RWPE2 (cell line): ENCODE measurements around the gene PLEKHG4B.
A peak's percentile ranks its signal among the peaks of the same experiment; 100 is the strongest.

Experiments
- ATAC-seq: fragments of 200-7000 bp; cut with Tn5 transposase; 3 replicates; pipeline ENCODE4 v1.9.1; 2021; ENCODE audit warnings: low read depth
- DNase-seq: peaks from one replicate; pipeline ENCODE4 v3.0.0-alpha.2; 2020; ENCODE audit warnings: low spot score
- H3K27ac ChIP-seq: fragments of 450-650 bp; 2 replicates; pipeline ENCODE4 v1.5.1; 2017; ENCODE audit warnings: mild to moderate bottlenecking; ENCODE audit not compliant: poor library complexity, severe bottlenecking
- H3K27me3 ChIP-seq: fragments of 250-450 bp; sonication (Bioruptor Pico); 2 replicates; pipeline ENCODE4 v1.5.1; 2021; ENCODE audit warnings: mild to moderate bottlenecking, moderate library complexity; ENCODE audit not compliant: insufficient read depth, poor library complexity, severe bottlenecking
- H3K36me3 ChIP-seq: fragments of 250-450 bp; sonication (Bioruptor Pico); 2 replicates; pipeline ENCODE4 v1.5.1; 2020; ENCODE audit warnings: low read depth, mild to moderate bottlenecking, moderate library complexity
- H3K4me1 ChIP-seq: fragments of 250-450 bp; sonication (Bioruptor Pico); 2 replicates; pipeline ENCODE4 v1.5.1; 2021; ENCODE audit warnings: mild to moderate bottlenecking, moderate library complexity; ENCODE audit not compliant: insufficient read depth, poor library complexity, severe bottlenecking
- H3K4me3 ChIP-seq: fragments of 250-450 bp; sonication (Bioruptor Pico); 2 replicates; pipeline ENCODE4 v1.5.1; 2021; ENCODE audit warnings: mild to moderate bottlenecking, moderate library complexity; ENCODE audit not compliant: severe bottlenecking
- H3K9me3 ChIP-seq: fragments of 250-450 bp; sonication (Bioruptor Pico); 2 replicates; pipeline ENCODE4 v1.5.1; 2021; ENCODE audit warnings: mild to moderate bottlenecking, moderate library complexity; ENCODE audit not compliant: severe bottlenecking
- TF ChIP-seq, protein P1 (sequence below): fragments of 450-650 bp; IDR thresholded peaks from one replicate; pipeline ENCODE4 v1.5.1; 2017; ENCODE audit warnings: mild to moderate bottlenecking, moderate library complexity; ENCODE audit not compliant: poor library complexity, severe bottlenecking

Gene PLEKHG4B

DNA sequence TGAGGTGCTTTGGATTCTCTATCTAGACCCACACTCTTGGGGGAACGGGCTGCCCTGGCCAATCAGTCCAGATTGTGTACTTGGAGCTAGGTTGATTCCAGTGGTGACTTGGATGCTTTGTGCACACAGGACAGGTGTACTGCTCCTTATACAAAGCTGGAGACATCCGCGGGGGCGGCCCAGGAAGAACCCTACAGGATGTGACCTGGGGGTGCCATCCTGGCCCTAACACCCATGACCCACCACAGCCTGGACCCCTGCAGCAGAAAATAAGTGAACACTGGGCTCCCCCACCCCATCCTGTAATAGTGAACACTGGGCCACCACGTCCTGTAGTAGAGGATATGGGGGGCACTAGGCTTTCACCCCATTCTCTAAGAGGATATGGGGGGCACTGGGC lies 12.1 kb upstream of the PLEKHG4B start:
- TF ChIP-seq, protein P1, sequence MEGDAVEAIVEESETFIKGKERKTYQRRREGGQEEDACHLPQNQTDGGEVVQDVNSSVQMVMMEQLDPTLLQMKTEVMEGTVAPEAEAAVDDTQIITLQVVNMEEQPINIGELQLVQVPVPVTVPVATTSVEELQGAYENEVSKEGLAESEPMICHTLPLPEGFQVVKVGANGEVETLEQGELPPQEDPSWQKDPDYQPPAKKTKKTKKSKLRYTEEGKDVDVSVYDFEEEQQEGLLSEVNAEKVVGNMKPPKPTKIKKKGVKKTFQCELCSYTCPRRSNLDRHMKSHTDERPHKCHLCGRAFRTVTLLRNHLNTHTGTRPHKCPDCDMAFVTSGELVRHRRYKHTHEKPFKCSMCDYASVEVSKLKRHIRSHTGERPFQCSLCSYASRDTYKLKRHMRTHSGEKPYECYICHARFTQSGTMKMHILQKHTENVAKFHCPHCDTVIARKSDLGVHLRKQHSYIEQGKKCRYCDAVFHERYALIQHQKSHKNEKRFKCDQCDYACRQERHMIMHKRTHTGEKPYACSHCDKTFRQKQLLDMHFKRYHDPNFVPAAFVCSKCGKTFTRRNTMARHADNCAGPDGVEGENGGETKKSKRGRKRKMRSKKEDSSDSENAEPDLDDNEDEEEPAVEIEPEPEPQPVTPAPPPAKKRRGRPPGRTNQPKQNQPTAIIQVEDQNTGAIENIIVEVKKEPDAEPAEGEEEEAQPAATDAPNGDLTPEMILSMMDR = no peak
- no peak for ATAC-seq
- peaks cover 52% of the 10 kb centered on the region for H3K27me3 ChIP-seq
- no peaks in the 10 kb centered on the region for H3K9me3 ChIP-seq
- no peak overlapping the region for H3K27ac ChIP-seq
- no peak overlapping the region for H3K4me3 ChIP-seq
- H3K4me1 ChIP-seq = no peaks in the 10 kb centered on the region
- no peak for DNase-seq
- H3K36me3 ChIP-seq = no peaks in the 10 kb centered on the region

DNA sequence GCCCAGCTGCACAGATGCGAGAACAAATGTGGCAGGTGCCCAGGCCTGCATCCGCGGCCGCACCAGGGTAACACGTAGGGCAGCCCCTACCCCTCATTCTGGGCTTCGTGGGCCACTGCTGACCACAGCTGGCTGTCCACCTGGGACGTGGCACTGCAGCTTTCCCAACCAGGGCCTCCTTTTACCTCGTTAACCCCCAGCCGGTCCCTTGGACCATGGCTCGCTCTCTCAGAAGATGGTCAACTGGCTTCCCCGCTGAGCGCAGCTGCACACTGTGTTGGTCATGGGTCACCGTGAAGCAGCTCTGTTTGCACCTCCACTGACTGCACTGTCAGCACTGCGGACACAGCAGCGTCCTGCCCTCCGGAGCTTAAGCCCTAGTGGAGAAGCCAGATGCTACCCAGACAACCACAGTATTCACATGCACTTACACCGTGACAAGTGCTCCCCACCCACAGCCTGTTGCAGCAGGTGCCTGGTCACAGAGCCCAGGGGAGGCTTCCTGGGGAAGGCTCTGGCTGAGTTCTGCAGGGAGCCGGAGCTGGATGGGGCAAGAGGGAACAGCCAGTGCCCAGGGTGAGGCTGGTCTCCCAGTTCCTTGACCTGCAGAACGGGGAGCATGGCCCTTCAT lies 10.5 kb upstream of the PLEKHG4B start:
- ATAC-seq (0 out of 3 replicates have a peak, but pooled peaks have one; percentile 6), DNase-seq (peak; percentile 51)
- Histone ChIP-seq H3K27me3 (peaks cover 36% of the 10 kb centered on the region), H3K4me3 (no peak overlapping the region), H3K36me3 (no peaks in the 10 kb centered on the region), H3K4me1 (no peaks in the 10 kb centered on the region), H3K9me3 (no peaks in the 10 kb centered on the region), H3K27ac (no peak overlapping the region)
- TF ChIP-seq, protein P1 = no peak

DNA sequence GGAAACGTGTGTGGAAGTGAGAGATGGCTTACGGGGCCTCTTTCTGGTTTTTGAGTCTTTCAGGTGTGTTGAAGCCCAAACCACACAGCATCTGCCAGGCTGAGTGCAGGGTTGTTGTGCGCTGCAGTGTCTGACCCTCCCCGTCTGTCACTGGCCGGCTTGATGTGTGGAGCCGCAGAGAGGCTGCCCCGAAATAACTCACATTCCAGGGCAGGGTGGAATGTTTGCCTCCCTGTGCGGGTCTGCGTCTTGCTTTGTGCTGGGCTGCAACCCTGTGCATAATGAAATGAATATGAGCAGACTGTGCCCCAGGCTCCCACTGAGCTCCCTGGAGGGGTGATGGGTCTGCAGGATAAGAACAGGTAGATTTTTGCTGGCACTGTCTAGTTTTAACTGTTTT lies 9.9 kb upstream of the PLEKHG4B start:
- H3K4me3 ChIP-seq = no peak overlapping the region
- DNase-seq (no peak), ATAC-seq (peak; percentile 40; the same call in 2 of the 3 replicates)
- H3K27ac ChIP-seq = no peak overlapping the region
- H3K4me1 ChIP-seq = no peaks in the 10 kb centered on the region
- H3K9me3 ChIP-seq = no peaks in the 10 kb centered on the region
- TF ChIP-seq, protein P1 = no peak
- no peaks in the 10 kb centered on the region for H3K36me3 ChIP-seq
- peaks cover 37% of the 10 kb centered on the region for H3K27me3 ChIP-seq

DNA sequence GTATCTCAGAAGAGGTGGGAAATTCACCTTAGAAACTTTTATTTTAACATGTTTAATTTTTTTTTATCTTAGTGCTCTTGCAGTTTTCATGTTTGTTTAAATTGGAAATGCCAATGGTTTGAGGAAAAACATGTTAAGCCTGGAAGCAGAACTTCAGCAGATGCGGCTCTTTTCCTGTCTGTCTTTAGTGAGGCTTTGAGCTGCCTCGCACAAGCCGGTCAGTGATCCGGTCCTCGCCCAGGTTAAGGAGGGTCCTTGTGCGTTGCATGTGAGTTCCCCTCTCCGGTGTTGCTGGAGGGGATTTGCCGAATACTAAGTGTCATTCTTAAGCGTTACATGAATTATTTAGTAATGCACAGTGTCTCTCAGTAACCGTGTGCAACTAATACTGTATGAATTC lies 9.4 kb upstream of the PLEKHG4B start:
- no peaks in the 10 kb centered on the region for H3K9me3 ChIP-seq
- no peaks in the 10 kb centered on the region for H3K4me1 ChIP-seq
- DNase-seq (no peak), ATAC-seq (no peak)
- H3K27me3 ChIP-seq = peaks cover 37% of the 10 kb centered on the region
- H3K4me3 ChIP-seq = no peak overlapping the region
- no peaks in the 10 kb centered on the region for H3K36me3 ChIP-seq
- no peak overlapping the region for H3K27ac ChIP-seq
- TF ChIP-seq, protein P1 = no peak

DNA sequence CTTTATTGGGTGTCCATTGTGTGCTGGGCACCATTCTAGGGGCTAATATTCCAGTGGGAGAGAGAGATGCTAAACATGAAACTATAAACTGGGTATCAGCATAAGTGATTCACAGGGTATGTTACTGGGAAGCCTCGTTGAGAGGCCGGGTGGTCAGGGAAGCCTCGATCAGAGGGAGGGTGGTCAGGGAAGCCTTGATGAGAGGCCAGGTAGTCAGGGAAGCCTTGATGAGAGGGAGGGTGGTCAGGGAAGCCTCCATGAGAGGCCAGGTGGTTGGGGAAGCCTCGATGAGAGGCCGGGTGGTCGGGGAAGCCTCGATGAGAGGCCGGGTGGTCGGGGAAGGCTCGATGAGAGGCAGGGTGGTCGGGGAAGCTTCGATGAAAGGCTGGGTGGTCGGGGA lies 8.9 kb upstream of the PLEKHG4B start:
- Histone ChIP-seq H3K9me3 (no peaks in the 10 kb centered on the region), H3K27me3 (peaks cover 39% of the 10 kb centered on the region)

More for the DNA sequence above, 8.9 kb upstream of the PLEKHG4B start:
- ATAC-seq = no peak
- Histone ChIP-seq H3K27ac (no peak overlapping the region), H3K4me3 (no peak overlapping the region), H3K36me3 (no peaks in the 10 kb centered on the region), H3K4me1 (no peaks in the 10 kb centered on the region)
- TF ChIP-seq, protein P1 = no peak
- DNase-seq = no peak
